Mucosa of stomach (tissue), 1 donor: ENCODE data around the gene KRT78.

ENCODE experiments used
- H3K27me3 ChIP-seq: one replicate; pipeline ENCODE4 v1.7.0; 2013; ENCODE audit warnings: mild to moderate bottlenecking, low read length; ENCODE audit not compliant: control insufficient read depth, insufficient read depth
- H3K36me3 ChIP-seq: one replicate; pipeline ENCODE4 v1.7.0; 2013; ENCODE audit warnings: low read length; ENCODE audit not compliant: control insufficient read depth, insufficient read depth
- H3K4me1 ChIP-seq: one replicate; pipeline ENCODE4 v1.7.0; 2013; ENCODE audit warnings: mild to moderate bottlenecking, low read length; ENCODE audit not compliant: control insufficient read depth, insufficient read depth
- H3K4me3 ChIP-seq: one replicate; pipeline ENCODE4 v1.7.0; 2013; ENCODE audit warnings: low read length
- H3K9ac ChIP-seq: one replicate; pipeline ENCODE4 v1.7.0; 2013; ENCODE audit warnings: mild to moderate bottlenecking, low read length, moderate library complexity
- H3K9me3 ChIP-seq: one replicate; pipeline ENCODE4 v1.7.0; 2013; ENCODE audit warnings: mild to moderate bottlenecking, low read length, moderate library complexity; ENCODE audit not compliant: control insufficient read depth
- donor health status: Pancreatic carcinoma.

The KRT78 gene

DNA sequence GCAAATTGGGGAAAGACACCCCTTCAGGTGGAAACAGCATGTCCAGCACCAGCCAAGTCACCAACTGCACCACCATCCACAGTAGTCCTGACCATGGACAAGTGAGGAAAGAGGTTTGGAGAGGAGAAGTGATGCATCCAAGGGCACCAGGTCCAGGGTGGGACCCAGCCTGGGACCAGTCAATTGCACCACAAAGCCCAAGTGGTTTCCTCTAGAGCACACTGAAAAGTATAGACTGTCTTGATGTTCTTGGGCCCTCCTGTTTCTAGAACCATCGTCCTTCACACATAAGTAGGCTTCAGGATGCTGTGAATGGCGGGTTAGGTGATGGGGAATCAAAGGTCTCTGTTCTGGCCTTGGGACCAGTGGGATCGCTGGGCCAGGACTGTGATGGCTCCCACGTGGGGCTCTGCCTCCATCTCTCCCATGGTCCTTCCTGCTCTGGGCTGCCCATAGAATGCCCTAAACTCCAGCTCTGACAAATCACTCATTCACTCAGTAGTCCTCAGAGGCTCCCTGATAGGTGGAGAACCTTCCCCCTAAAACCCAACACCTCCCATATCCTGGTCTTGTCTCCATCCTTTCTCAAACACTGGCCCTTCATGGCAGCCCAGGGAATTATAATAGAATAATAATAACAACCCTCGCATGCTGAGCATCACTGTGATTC, 23.9 kb downstream of the KRT78 start:
- Histone ChIP-seq H3K9ac (no peak overlapping the region), H3K4me1 (peaks cover 11% of the 10 kb centered on the region), H3K36me3 (no peaks in the 10 kb centered on the region), H3K27me3 (peaks cover 5% of the 10 kb centered on the region), H3K4me3 (no peak overlapping the region), H3K9me3 (no peaks in the 10 kb centered on the region)

DNA sequence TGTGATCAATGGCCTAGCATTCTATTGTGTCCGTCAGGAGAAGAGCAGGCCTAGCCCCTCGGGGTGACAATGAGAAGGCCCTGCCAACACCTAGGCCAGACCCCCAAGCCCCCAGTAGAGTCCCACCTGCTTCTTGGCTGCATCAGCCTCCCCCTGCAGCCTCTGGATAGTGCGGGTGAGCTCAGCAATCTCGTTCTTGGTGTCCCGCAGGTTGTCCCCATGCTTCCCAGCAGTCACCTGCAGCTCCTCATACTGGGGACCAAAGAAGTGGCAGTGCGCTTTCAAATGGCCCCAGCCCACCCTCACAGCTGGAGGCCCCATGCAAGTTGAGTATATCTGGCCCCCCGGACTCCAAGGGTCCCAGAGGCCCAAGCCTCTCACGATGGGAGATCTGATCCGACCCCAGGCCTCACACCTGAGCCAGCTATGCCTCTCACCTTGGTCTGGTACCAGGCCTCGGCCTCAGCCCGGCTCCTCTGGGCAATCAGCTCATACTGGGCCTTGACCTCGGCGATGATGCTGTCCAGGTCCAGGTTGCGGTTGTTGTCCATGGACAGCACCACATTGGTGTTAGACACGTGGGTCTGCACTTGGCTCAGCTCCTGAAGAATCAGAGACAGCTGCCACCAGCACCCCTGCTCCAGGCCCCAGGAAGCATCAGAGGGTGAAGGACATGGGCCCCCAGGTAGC, 24.9 kb downstream of the KRT78 start:
- no peaks in the 10 kb centered on the region for H3K9me3 ChIP-seq
- no peak overlapping the region for H3K4me3 ChIP-seq
- peaks cover 5% of the 10 kb centered on the region for H3K27me3 ChIP-seq
- H3K36me3 ChIP-seq, result no peaks in the 10 kb centered on the region
- H3K4me1 ChIP-seq, result peaks cover 11% of the 10 kb centered on the region
- no peak overlapping the region for H3K9ac ChIP-seq

DNA sequence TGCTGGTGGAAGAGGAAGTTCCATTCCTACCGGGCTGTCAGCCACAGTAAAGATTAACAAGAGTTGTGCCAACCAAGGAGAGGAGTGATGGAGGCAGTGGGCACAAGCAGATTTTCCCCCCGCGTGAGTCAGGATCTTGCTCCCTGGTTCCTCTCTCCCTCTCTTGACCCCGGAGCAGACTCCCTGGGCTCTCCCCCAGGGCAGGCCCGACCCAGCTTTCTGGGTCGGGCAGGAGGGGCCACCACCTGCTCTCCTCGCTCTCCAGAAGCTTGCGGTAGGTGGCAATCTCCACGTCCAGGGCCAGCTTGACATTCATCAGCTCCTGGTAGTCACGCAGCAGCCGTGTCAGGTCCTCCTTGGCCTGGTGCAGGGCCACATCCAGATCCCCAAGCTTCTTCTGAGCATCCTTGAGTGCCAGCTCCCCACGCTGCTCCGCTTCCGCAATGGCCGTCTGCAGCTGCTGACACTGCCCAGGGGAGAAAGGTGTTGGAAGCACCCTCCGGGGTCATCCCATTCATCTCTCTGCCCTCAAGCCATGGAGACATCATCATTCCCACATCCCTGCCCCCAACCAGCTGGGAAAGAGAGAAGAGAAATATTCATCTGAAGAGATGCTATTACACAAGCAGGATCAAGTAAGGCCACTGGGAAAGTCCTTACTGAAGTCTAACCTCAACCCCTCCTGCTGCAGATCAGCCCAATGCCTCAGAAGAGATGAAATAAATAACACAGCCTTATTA, 25.9 kb downstream of the KRT78 start:
- no peak overlapping the region for H3K4me3 ChIP-seq
- peaks cover 6% of the 10 kb centered on the region for H3K27me3 ChIP-seq

DNA sequence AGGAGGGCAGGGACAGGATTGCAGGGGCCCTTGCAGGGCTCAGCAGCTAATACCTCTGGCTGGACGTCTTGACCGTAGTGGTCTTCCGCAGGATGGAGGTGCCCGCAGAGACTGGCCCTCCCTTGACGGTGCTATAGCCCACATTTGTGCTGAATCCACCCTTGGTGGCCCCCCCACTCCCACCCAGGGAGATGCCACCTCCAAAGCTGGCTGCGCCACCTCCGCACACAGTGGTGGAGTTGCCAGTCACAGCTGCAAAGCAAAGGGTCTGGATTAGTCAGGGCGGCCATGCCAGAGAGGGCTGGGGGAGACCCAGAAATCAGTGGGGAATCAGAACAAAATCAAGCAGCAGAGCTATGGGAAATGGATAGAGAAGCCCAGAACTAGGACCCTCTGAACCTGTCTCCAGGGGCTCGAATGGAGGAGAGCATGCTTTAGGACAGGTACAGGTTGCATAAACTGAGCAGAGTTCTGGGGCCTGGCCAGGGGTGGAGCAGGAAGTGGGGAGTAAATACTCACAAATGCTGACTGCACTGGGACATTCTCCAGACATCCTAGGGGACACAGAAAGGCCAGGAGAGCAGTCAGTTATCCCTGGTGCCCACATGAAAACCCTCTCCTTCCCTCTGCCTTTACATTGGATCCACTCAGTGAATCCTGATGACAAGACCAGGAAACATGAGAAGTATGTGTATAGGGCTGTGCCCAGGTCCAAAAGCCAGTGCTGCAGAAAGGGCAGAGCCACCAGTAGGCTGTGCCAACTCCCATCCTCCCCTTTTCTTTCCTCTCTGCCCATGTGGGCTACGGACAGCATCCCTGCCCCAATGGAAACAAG, 26.8 kb downstream of the KRT78 start:
- Histone ChIP-seq H3K27me3 (peaks cover 13% of the 10 kb centered on the region), H3K9me3 (no peaks in the 10 kb centered on the region), H3K4me1 (peaks cover 11% of the 10 kb centered on the region), H3K4me3 (no peak overlapping the region), H3K36me3 (no peaks in the 10 kb centered on the region), H3K9ac (no peak overlapping the region)

More for the DNA sequence above, 25.9 kb downstream of the KRT78 start:
- no peaks in the 10 kb centered on the region for H3K9me3 ChIP-seq
- no peak overlapping the region for H3K9ac ChIP-seq
- H3K36me3 ChIP-seq, result no peaks in the 10 kb centered on the region
- H3K4me1 ChIP-seq, result peaks cover 11% of the 10 kb centered on the region

DNA sequence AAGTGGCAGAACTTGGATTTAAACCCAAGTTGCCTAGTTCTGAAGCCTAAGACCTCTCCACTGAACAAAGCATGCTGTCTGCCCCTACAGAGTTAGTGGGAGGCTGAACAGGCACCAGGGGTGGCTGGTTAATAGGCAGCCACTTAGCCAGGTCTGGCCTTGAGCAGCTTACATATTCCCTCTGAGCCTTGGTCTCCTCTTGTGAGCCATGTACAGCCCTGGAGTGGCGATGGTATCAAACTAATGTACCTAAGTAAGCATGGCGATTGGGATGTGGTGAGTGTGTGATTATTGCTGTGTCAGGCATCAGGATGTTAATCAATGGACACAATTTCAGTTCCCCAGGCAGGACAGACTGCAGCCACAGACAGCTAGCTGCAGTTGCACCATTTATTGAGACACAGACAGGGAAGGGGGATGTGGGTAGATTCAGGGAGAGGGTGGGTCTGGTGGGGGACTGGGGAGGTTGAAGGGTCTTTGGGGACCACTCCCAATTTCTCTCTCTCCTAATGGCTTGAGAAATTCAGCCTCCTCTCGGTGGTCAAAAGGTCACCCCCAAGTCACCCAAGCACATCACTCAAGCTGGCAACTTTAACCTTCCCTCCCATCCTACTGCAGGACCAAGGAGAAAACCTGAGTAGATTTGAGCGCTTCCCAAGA, 27.6 kb downstream of the KRT78 start:
- Histone ChIP-seq H3K9me3 (no peaks in the 10 kb centered on the region), H3K9ac (no peak overlapping the region), H3K4me1 (peaks cover 11% of the 10 kb centered on the region), H3K4me3 (no peak overlapping the region), H3K27me3 (peaks cover 14% of the 10 kb centered on the region), H3K36me3 (no peaks in the 10 kb centered on the region)

DNA sequence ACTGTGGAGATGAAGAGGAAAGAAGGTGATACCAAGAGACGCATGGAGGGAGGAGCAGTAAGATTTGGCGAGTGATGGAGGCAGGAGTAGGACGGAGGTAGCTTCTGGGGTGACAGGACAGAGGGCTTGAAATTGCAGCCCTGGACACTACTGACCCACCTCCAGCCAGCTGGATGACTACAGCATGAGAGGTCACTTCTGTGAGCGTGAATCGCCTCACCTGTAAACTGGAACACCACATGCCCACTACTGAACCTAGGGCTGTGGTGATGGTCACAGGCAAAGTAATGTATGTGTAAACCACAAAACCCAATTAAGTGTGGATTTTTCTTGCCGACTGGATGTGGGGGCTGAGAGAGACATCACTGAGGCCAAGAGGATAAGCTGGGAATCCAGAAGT, 28.3 kb downstream of the KRT78 start:
- no peak overlapping the region for H3K4me3 ChIP-seq
- H3K9ac ChIP-seq, result no peak overlapping the region
- peaks cover 14% of the 10 kb centered on the region for H3K27me3 ChIP-seq
- H3K4me1 ChIP-seq, result peaks cover 11% of the 10 kb centered on the region
- H3K36me3 ChIP-seq, result no peaks in the 10 kb centered on the region
- H3K9me3 ChIP-seq, result no peaks in the 10 kb centered on the region

DNA sequence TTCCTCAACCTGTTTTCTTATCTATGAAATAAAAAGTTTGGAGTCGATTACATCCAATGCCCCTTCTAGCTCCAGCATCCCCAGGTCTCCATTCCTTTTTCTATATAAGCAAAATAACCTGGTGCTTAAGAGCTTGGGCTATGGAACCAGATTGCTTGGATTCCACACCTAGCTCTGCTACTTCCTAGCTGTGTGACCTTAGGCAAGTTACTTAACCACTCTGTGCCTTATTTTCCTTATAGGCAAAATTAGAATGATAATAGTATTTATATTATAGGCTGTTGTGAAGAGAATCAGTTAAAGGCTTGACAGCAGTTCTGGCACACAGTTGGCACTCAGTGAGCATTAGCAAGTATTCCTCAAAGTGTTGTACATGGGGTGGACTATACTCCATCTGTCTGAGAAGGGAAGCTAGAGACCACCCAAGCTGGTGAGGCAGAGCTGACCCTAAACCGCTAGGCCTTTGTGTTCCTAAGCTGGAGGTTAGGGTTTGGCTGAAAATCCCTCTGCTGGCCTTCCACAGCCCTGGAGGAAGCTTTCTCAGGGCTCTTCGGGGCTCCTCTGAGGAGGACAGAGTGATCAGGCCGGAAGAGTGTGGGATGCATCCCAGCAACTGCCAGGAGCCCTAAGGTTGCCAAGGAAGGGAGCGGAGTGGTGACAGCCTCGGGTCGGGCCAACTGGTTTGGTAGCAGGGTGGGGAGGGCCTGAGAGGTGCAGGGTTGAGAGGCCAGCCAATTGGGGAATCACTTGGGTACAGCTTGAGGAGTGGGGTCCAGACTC, 28.9 kb downstream of the KRT78 start:
- H3K27me3 ChIP-seq, result peaks cover 14% of the 10 kb centered on the region
- no peaks in the 10 kb centered on the region for H3K9me3 ChIP-seq
- H3K9ac ChIP-seq, result no peak overlapping the region
- peaks cover 11% of the 10 kb centered on the region for H3K4me1 ChIP-seq
- no peak overlapping the region for H3K4me3 ChIP-seq
- H3K36me3 ChIP-seq, result no peaks in the 10 kb centered on the region

DNA sequence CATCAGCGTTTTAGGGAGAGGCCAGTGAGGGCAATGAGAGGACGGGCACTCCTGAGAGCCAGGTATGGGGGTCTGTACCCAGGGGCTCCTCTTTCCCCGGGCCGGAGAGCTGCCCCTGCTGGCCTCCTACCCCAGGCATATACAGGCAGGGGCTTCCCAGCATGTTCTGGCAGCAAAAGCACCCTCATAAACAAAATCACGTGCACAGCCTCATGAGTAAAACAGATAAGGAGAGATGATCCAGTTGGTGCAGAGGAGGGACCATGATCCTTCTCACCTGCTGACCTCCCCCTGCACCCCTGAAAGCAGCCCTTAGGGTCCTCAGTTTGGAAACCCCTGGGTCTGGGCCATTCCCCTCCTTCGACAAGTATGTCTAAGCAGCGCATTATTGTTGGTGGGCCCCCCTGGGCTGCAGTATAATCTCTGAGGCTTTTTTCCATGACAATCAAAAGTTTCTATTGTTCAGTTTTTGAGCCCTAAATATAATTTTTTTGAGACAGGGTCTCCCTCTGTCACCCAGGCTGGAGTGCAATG, 29.8 kb downstream of the KRT78 start:
- peaks cover 21% of the 10 kb centered on the region for H3K4me1 ChIP-seq
- no peak overlapping the region for H3K4me3 ChIP-seq
- H3K36me3 ChIP-seq, result no peaks in the 10 kb centered on the region
- H3K9me3 ChIP-seq, result no peaks in the 10 kb centered on the region
- no peak overlapping the region for H3K9ac ChIP-seq
- peaks cover 17% of the 10 kb centered on the region for H3K27me3 ChIP-seq

DNA sequence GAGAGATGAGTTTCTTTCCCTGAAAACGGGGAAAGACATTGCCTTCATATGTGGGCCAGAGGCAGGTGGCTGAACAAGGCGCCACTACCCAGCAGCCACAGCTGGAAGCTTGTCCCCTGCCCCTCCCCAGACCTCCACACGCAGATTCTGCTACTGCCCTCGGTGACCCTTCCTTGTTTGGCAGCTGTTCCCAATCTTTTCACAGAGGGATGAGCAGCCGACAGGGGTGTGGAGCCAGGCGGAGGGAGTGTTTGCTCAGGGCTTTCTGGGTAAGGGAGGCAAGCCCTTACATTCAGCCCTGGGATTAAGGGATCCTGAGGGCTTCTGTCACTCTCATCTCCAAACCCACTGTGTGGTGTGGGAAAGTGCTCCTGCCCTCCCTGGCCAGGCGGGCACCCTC, 30.4 kb downstream of the KRT78 start:
- Histone ChIP-seq H3K27me3 (peaks cover 22% of the 10 kb centered on the region), H3K4me1 (peaks cover 24% of the 10 kb centered on the region), H3K4me3 (no peak overlapping the region), H3K36me3 (no peaks in the 10 kb centered on the region), H3K9me3 (no peaks in the 10 kb centered on the region), H3K9ac (no peak overlapping the region)

DNA sequence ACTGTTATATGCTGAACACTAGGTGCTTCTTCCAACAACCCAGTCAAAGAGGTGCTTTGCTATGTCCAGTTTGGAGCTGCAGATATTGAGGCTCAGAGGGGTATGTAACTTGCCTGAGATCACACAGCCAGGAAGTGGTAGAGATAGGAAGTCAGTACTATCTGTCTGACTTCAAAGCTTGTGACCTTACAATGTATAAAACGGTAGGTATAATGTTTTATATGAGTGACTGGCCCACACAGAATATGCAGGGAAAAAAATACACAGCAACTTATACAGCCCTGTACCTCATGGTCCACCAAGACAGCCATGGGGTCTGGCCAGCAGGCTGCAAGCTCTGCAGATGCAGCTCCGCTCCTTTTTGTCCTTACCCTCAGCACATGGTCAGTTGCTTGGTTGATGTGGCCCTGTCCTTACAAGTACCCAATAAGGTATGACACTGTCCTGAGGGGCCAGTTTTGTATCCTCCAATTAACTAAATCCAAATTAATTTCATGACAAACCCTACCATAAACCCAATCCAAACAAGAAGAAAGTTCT, 31.0 kb downstream of the KRT78 start:
- no peaks in the 10 kb centered on the region for H3K36me3 ChIP-seq

More for the DNA sequence above, 31.0 kb downstream of the KRT78 start:
- peaks cover 25% of the 10 kb centered on the region for H3K27me3 ChIP-seq
- no peak overlapping the region for H3K4me3 ChIP-seq
- H3K9ac ChIP-seq, result no peak overlapping the region
- H3K4me1 ChIP-seq, result peaks cover 24% of the 10 kb centered on the region
- no peaks in the 10 kb centered on the region for H3K9me3 ChIP-seq
